GM23248 (cell line): ENCODE data around the gene PARVA. TPM values are rescaled to one million over a fixed set of nuclear protein-coding genes. Genes with fewer than 3 reads are reported as not detected.

Source experiments
- DNase-seq: peaks from one replicate; pipeline ENCODE4 v3.0.0-alpha.2; 2015
- H2AFZ ChIP-seq: fragments of 200-600 bp; sonication (generic); 2 replicates; pipeline ENCODE4 v1.6.1; 2016; ENCODE audit warnings: antibody characterized with exemption
- H3F3A ChIP-seq: fragments of 200-600 bp; sonication (generic); 2 replicates; pipeline ENCODE4 v1.6.1; 2016; ENCODE audit warnings: mild to moderate bottlenecking, antibody characterized with exemption, mixed run types; ENCODE audit not compliant: insufficient read depth
- H3K27ac ChIP-seq: fragments of 200-600 bp; sonication (generic); 2 replicates; pipeline ENCODE4 v1.5.1; 2016; ENCODE audit warnings: mild to moderate bottlenecking
- H3K27me3 ChIP-seq: fragments of 200-600 bp; sonication (generic); replicated peaks from 2 replicates; pipeline ENCODE4 v1.6.1; 2016; ENCODE audit warnings: mild to moderate bottlenecking; ENCODE audit not compliant: insufficient read depth
- H3K36me3 ChIP-seq: fragments of 200-600 bp; sonication (generic); 2 replicates; pipeline ENCODE4 v1.6.1; 2016; ENCODE audit warnings: low read depth, mild to moderate bottlenecking
- H3K4me1 ChIP-seq: fragments of 200-600 bp; sonication (generic); 2 replicates; pipeline ENCODE4 v1.6.1; 2016; ENCODE audit warnings: mild to moderate bottlenecking; ENCODE audit not compliant: insufficient read depth
- H3K4me2 ChIP-seq: fragments of 200-600 bp; sonication (generic); one replicate; pipeline ENCODE4 v1.6.1; 2016; ENCODE audit warnings: mild to moderate bottlenecking; ENCODE audit not compliant: unreplicated experiment
- H3K4me3 ChIP-seq: fragments of 200-600 bp; sonication (generic); 2 replicates; pipeline ENCODE4 v1.5.1; 2016; ENCODE audit warnings: mild to moderate bottlenecking
- H3K79me2 ChIP-seq: fragments of 200-600 bp; sonication (generic); 2 replicates; pipeline ENCODE4 v1.6.1; 2016; ENCODE audit warnings: mild to moderate bottlenecking; ENCODE audit not compliant: insufficient read depth
- H3K9ac ChIP-seq: fragments of 200-600 bp; sonication (generic); 2 replicates; pipeline ENCODE4 v1.6.1; 2016; ENCODE audit warnings: mild to moderate bottlenecking
- H3K9me2 ChIP-seq: fragments of 200-600 bp; sonication (generic); 2 replicates; pipeline ENCODE4 v1.6.1; 2016; ENCODE audit warnings: mixed run types, mild to moderate bottlenecking, moderate library complexity; ENCODE audit not compliant: insufficient read depth
- H3K9me3 ChIP-seq: fragments of 200-600 bp; sonication (generic); one replicate; pipeline ENCODE4 v1.6.1; 2017; ENCODE audit warnings: low read depth
- H4K20me1 ChIP-seq: fragments of 200-600 bp; sonication (generic); 2 replicates; pipeline ENCODE4 v1.6.0; 2016; ENCODE audit not compliant: insufficient read depth
- EZH2 ChIP-seq: fragments of 200-600 bp; sonication (generic); IDR thresholded peaks from 2 replicates; pipeline ENCODE4 v1.6.1; 2018; ENCODE audit warnings: antibody characterized with exemption, mild to moderate bottlenecking; ENCODE audit not compliant: insufficient read depth, poor library complexity, severe bottlenecking
- EZH2phosphoT487 ChIP-seq: fragments of 200-600 bp; sonication (generic); IDR thresholded peaks from 2 replicates; pipeline ENCODE4 v1.6.1; 2018; ENCODE audit warnings: antibody characterized with exemption, moderate library complexity, mild to moderate bottlenecking, low read depth; ENCODE audit not compliant: insufficient read depth
- WGBS, 2 experiments: methylation state at CpG; one replicate each; pipeline ENCODE4 v1.1.6; 2015 to 2017; ENCODE audit warnings: low lambda C conversion rate in 2 of 2, low coverage in 1 of 2; ENCODE audit errors: missing lambda C conversion rate in 2 of 2; 5-methylcytosine and 5-hydroxymethylcytosine counted together
- in situ Hi-C: fragments of 300-500 bp; cut with MboI; formaldehyde crosslinking; loops from 2 replicates; pipeline ENCODE4 v1.15.0; 2020
- polyA plus RNA-seq: library from polyadenylated mRNA; unstranded; fragments of >200 nt; fragmentation: Nextera tagmentation; extraction: Ambion mirVana; gene quantifications from 2 replicates; pipeline ENCODE4 v1.2.1, GENCODE V29; 2016
- total RNA-seq: library from RNA; depleted of rRNA; stranded (reverse); fragments of >200 nt; shearing (Covaris generic); gene quantifications from 2 replicates; pipeline ENCODE4 v1.2.3, GENCODE V29; 2014

The PARVA gene
- total and polyA plus RNA-seq, 2 experiments from 2014 or later, result 87.9 to 121 TPM

- no peaks in the 10 kb centered on the region for H3K9me2 ChIP-seq
- H3K4me2 ChIP-seq, result no peak overlapping the region
- H3K79me2 ChIP-seq, result 0 out of 2 replicates have a peak, but pooled peaks cover 5% of the 10 kb centered on the region
- no peaks in the 10 kb centered on the region for H4K20me1 ChIP-seq
- peak; percentile 72 for DNase-seq
- peaks cover under 1% of the 10 kb centered on the region for H3K9me3 ChIP-seq
- peaks cover 19% of the 10 kb centered on the region for H3F3A ChIP-seq
- no peak for TF ChIP-seq EZH2phosphoT487
- no peak overlapping the region for H3K9ac ChIP-seq
- H3K4me3 ChIP-seq, result no peak overlapping the region
- no peak overlapping the region for H2AFZ ChIP-seq
- peak overlapping the region; percentile 43 for H3K27ac ChIP-seq
- no peaks in the 10 kb centered on the region for H3K27me3 ChIP-seq
- peaks cover 16% of the 10 kb centered on the region for H3K4me1 ChIP-seq
- in situ Hi-C loops, result no loop called here
- peaks cover 15% of the 10 kb centered on the region for H3K36me3 ChIP-seq
These were observed 117.3 kb downstream of the PARVA start for GRCh38 chr11:12494699-12495098.

- Histone ChIP-seq H3K9me2 (no peaks in the 10 kb centered on the region), H3K27me3 (no peaks in the 10 kb centered on the region), H3F3A (peaks cover 22% of the 10 kb centered on the region), H3K79me2 (0 out of 2 replicates have a peak, but pooled peaks cover 5% of the 10 kb centered on the region), H3K9me3 (no peaks in the 10 kb centered on the region), H3K4me1 (peaks cover 18% of the 10 kb centered on the region), H2AFZ (no peak overlapping the region), H4K20me1 (no peaks in the 10 kb centered on the region), H3K27ac (no peak overlapping the region), H3K36me3 (peaks cover 13% of the 10 kb centered on the region), H3K4me3 (no peak overlapping the region), H3K4me2 (no peak overlapping the region), H3K9ac (no peak overlapping the region)
- no peak for TF ChIP-seq EZH2phosphoT487
- TF ChIP-seq EZH2, result no peak
- WGBS, 2 experiments, result 98 to 99% methylated on average over 6 of the region's 6 CpGs
- DNase-seq, result no peak
- in situ Hi-C loops, result no loop called here
These were observed 119.0 kb downstream of the PARVA start for GRCh38 chr11:12496181-12497025.

- TF ChIP-seq EZH2 (no peak), EZH2phosphoT487 (no peak)
- Histone ChIP-seq H4K20me1 (no peaks in the 10 kb centered on the region), H3K79me2 (0 out of 2 replicates have a peak, but pooled peaks cover 5% of the 10 kb centered on the region), H3F3A (peaks cover 28% of the 10 kb centered on the region), H3K9me3 (no peaks in the 10 kb centered on the region), H3K4me2 (no peak overlapping the region), H3K36me3 (peaks cover 16% of the 10 kb centered on the region), H3K9ac (no peak overlapping the region), H3K9me2 (no peaks in the 10 kb centered on the region), H3K27me3 (no peaks in the 10 kb centered on the region), H3K27ac (no peak overlapping the region), H3K4me3 (no peak overlapping the region), H2AFZ (no peak overlapping the region), H3K4me1 (peaks cover 28% of the 10 kb centered on the region)
- in situ Hi-C loops, result no loop called here
- no peak for DNase-seq
- WGBS, 2 experiments, result 92 to 93% methylated on average over 7 of the region's 7 CpGs
These were observed 120.1 kb downstream of the PARVA start for GRCh38 chr11:12497431-12497830.

GRCh38 chr11:12499071-12499470 is 121.7 kb downstream of the PARVA start:
- Histone ChIP-seq H3K4me2 (no peak overlapping the region), H3K79me2 (0 out of 2 replicates have a peak, but pooled peaks cover 5% of the 10 kb centered on the region), H3K27me3 (no peaks in the 10 kb centered on the region), H2AFZ (no peak overlapping the region), H3K4me3 (no peak overlapping the region), H3K9me3 (no peaks in the 10 kb centered on the region), H3K36me3 (peaks cover 12% of the 10 kb centered on the region), H3F3A (peaks cover 22% of the 10 kb centered on the region; the same call in 1 of the 2 replicates), H3K9ac (no peak overlapping the region), H3K27ac (no peak overlapping the region), H3K9me2 (no peaks in the 10 kb centered on the region), H3K4me1 (peaks cover 34% of the 10 kb centered on the region), H4K20me1 (no peaks in the 10 kb centered on the region)
- no peak for DNase-seq
- TF ChIP-seq EZH2phosphoT487 (no peak), EZH2 (no peak)
- WGBS, 2 experiments, result 95 to 97% methylated on average over 3 of the region's 3 CpGs
- in situ Hi-C loops, result no loop called here
